SH-SY5Y (cell line): ENCODE results near the gene ST3GAL3.

Source experiments
- GATA2 ChIP-seq: IDR thresholded peaks from 2 replicates; pipeline ENCODE4 v1.6.1; 2011; ENCODE audit warnings: mild to moderate bottlenecking, low read depth, low read length
- GATA3 ChIP-seq: IDR thresholded peaks from 2 replicates; pipeline ENCODE4 v1.6.1; 2011; ENCODE audit warnings: low read depth, mild to moderate bottlenecking, low read length, moderate library complexity

DNA sequence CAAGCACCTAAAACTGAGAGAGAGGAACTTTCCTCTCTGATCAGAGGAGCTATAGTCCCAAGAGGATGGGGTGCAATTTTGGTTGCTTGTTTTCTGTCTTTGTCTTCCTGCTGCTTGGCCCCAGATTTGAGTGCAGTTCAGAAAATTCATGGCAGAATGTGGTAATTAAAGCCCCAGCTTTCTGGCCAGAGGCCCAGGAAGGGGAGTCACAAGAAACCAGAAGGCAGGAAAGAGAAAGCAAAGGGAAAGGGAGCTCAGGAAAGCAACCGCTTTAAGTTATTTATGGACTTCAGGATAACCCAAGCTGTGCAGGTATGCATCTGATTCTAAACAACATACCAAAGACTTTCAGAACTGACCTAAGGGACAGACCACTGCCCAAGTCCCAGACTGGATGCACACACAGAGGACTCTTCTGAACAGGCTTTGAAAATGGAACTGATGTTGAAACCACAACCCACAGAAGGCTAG lies 88.8 kb downstream of the ST3GAL3 start:
- no peak for TF ChIP-seq GATA3
- TF ChIP-seq GATA2 = no peak
